GM21619 (cell line): Measurements from ENCODE around the gene LIFR.
"Not testable (repeated sequence)": the region's sequence is repeated elsewhere in the genome, so short reads cannot be mapped to it uniquely, and the experiment has no call there.

Experiments used
- ATAC-seq: cut with Tn5 transposase; IDR thresholded peaks from one replicate; pipeline ENCODE4 v1.9.1; 2021; ENCODE audit not compliant: unreplicated experiment

Gene LIFR

DNA sequence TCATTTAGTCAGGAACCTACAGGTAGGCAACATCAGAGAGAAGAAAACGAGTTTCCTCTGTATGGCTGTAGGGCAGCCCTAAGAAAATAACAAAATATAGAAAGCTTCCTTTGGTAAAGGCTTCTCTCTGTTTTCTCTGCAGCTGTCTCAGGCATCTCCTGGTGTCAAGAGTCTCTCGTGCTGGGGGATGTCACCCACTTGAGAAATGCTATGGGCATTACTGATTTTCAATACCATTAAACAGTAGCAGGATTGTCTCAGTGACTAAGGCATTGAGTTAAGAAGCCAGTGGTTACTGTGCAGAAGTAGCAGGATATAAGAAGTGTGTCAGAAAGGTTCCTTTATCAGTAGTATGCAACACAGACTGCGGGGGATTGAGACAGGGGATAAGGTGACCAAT, 32.4 kb downstream of the LIFR start:
- ATAC-seq: no peak

DNA sequence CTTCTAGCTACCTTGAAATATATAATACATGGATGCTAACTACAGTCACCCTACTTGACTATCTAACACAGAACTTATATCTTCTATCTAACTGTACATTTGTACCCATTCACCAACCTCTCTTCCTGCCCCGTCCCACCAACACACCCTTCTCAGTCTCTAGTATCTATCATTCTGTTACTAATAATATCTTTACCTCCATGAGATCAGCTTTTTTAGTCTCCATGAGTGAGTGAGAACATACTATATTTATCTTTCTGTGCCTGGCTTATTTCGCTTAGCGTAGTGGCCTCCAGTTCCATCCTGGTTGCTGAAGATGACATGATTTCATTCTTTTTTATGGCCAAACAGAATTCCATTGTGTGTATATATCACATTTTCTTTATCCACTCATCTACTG, 37.0 kb downstream of the LIFR start:
- no peak for ATAC-seq

DNA sequence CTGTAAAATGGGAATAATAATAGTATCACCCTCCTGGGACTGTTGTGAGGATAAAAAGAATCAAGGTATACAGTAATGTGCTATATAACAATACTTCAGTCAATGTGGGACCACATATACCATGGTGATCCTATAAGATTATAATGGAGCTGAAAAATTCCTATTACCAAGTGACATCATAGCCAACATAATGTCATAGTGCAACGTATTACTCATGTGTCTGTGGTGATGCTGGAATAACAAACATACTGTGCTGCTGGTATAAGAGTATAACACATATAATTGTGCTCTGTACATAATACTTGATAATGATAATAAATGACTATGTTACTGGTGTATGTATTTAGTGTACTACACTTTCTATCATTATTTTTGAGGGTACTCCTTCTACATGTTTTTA, 38.1 kb downstream of the LIFR start:
- no peak for ATAC-seq

DNA sequence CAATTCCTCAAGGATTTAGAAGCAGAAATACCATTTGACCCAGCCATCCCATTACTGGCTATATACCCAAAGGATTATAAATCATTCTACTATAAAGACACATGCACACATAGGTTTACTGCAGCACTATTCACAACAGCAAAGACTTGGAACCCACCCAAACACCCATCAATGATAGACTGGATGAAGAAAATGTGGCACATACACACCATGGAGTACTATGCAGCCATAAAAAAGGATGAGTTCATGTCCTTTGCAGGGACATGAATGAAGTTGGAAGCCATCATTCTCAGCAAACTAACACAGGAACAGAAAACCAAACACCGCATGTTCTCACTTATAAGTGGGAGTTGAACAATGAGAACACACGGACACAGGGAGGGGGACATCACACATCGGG, 39.8 kb downstream of the LIFR start:
- not testable (repeated sequence) for ATAC-seq

DNA sequence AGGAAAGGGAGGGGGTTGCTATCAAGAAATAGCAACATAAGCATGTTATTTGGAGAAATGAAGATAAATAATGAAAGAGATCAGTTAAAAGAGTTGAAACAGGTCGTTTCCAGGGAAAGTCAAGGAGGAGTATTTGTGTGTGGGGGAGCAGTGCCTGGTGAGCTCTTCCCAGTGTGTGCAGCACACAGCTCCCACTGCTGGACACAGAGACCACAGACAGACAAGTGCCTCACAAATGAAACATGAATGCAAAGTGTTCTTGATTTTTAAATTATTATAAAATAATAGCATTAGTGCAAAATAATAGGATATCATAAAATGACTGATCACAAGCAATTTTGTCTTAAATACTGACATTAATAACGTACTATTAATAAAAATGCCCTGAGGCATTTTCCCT, 40.8 kb downstream of the LIFR start:
- no peak for ATAC-seq

DNA sequence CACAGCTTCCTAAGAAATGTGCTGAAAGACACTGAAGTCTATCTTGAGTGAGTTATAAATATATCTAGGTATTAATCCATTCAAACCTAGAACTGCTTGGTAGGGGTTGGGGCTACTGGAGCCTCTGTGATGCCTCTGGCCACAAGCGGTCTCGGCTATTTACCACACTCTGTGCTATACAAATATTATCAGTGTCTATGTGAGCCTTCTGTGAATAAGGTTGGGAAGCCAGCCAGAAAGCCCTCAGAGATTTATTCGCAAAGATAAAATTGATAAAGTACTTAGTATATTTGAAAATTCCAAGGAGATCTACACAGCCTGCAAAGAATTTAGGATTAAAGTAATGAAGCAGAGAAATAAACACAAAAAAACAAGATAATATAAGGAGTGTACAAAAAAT, 41.4 kb downstream of the LIFR start:
- no peak for ATAC-seq

DNA sequence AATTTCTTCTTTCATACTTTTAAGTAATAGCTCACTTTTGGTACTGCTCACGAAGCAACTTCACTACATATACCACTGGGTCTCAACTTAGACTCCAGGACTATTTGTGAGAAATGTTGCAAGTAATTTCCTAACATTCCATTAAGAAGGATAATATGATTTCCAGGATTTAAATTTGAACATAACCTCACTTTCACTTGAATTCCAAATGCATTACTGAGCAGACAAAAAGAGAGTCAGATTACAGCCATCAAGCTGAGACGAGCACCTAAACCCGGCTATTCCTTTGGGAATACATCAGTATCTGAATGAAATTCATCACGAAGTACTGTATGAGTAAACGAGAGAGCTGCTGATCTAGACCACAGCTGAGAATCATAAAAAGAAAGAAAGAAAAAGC, 47.3 kb downstream of the LIFR start:
- no peak for ATAC-seq

DNA sequence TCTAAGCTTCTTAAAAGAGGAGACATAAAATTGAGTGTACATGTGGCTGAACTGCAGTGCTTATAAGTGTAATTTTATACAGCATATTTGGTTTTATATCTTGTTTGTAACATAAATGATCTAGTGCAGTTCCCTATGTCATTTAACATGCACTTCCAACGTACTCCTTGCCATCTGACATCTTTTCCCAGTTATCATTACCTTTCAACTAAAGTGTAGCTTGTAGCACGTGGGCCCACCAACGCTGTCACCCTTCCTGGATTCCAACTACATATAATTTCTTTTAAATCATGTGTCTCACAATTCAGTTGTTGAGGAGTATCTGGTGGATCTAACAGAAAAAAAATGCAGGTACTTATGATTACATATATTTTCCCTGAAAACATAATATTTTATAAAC, 50.1 kb downstream of the LIFR start:
- no peak for ATAC-seq

DNA sequence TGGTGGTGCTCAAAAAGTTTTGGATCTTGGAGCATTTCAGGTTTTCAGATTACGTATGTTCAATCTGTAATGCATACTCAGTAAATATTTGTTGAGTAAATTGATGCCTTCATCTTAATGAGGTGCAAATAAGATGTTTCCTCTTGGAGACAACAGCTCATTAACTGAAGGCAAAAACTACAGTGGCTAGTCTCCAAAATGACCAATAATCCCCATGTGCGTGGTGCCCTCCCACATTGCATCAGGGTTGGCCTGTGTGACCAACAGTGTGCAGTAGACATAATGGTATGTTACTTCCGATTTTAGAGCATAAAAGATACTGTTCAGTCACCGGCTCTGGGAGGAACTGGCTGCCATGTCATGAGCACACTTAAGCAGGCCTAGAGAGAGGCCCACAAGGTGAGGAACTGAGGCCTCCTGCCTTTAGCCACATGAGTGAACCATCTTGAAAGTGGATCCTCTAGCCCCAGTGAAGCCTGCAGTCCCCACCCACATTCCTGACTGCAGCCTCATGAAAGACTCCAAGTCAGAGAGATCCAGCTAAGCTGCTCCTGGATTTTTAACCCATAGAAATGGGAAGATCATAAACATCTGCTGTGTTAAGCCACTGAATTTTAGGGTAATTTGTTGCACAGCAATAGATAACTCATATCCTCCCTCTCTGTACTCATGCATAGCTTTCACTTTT, 55.7 kb downstream of the LIFR start:
- ATAC-seq: no peak

DNA sequence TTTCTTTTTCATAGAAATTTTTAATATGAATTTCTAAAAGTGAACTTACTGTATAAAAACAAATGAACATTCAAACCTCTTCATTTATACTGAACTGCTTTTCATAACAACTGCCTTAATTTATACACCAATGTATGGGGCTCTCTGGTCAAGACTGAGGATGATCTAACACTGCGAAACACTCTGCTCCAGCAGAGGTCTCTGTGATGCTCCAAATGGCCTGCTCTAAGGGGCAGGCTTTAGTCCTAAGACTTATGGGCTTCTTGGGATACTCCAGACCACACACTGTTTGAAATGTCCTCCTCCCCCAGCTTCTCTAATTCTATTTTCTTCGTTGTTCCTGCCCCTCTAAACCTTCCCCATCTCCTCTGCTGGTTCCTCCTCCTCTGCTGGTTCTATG, 58.5 kb downstream of the LIFR start:
- ATAC-seq: no peak

DNA sequence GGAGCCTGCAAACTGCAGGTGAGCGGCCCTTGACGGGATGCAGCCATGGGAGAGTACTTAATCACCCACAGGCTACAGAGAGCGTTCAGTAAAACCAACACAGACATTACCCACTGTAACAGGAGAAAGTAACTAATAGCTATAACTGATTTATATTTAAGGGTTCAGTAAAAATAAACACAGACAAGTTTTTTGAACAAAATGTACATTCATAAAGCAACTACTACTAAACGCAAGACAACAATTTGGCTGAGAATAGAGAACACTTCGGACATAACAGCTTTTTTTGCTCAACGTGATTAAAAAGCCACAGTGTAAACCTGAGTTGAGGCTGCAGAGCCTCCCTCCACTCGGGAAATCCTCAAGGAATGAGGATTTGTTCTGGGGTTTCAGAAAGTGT, 61.7 kb downstream of the LIFR start:
- ATAC-seq: no peak

DNA sequence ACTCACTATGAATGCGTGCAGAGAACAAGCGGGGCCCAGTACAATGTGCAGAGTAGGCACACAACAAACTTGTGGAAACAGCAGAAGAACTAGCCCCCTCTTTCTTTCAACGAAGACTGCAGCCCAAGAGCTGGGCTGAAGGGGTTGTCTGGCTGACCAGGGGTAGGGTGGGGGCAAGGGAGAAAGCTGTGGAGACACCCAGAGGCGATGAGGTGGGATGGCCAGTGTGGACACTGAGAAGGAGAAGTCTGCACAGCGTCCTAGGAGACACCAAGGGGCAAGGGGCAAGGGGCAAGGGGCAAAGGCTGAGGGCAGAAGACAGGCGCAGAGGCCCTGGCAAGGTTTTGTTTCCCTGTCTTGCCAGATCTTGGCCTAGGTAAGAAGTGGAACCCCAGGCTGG, 62.3 kb downstream of the LIFR start:
- no peak for ATAC-seq

DNA sequence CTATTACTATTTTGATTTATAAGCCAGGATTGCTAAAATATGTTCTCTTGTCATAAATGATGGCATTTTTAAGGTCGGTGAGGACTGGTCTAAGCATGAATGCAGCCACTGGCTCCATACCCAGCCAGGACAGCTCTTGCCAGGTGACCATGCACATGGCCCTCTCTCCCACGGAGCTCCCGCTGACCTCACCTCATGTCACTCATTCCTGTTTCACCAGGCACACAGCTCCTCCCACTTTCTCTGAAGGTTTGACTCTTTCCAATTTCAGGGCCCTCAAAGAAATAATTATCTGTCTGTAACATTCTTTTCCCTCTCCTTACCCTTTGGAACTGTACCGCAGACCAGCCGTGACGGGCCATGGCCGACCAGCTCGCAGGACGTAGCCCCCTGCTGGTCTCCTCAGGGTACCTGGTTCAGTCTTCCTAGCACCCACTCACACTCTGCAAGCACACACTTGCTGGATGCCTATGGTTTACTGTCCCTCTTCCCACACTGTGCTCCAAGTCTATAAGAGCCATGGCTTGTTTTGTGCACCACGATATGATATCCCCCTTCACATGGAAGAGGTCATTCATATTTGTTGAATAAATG, 72.5 kb downstream of the LIFR start:
- ATAC-seq: no peak

DNA sequence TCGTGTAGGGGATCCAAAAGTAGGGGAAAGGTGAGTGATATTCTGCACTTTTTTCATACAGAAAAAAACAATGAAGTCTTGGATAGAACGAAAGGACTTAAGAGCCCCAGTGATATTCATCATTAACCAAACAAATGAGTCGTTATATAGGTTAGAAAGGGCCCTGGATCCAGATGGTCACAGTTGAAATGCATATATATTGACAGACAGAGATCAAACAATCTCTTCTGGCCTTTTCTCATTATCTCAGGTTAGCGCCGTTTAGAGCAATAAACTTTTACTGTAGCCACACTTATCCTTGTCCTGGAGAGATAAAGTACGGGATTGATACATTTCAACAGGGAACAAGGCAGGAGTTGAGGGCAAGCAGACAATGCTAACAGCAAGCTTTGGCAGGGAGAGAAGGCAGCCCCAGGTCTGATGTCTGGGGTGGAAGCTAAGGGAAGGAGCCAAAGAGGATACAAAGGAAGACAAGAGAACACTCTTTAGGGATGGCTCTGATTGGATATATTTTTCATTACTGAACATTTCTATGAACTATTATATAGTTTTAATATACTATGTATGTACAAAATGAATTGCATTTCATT, 77.0 kb downstream of the LIFR start:
- no peak for ATAC-seq

DNA sequence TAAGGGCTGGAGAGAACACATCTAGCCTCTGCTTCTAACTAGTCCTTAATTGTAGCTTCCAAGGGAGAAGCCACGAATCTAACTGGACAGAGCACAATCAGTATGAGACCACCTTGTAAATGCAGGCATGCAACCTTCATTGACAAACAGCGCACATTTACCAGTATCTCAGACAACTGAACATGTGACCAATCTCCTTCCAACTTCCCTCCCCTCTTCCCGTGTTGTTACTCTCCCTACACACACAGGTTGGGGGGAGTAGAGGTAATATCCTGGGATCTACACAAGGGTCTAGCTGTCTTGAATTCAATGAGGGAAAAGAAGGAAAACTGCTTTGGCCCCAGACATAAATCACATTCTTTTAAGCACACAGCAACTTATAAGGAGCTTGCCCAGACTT, 77.6 kb downstream of the LIFR start:
- ATAC-seq: no peak

DNA sequence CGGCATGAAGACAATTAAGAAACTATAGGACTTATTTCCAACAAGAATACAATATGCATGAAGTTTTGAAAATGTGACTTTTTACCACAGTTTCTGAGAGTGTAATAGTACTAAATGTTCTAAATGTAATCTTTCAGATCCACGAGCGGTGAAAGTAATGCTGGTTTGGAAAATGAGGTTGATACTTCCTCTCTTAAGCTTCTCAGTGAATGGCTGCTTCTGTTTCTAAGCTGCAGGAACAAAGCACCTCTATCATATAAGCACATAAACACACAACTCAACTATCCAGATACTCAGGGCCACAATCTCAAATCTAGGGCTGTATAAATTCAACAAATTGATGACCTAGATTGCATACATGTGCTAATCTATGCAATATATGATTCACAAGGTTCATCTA, 78.3 kb downstream of the LIFR start:
- no peak for ATAC-seq

DNA sequence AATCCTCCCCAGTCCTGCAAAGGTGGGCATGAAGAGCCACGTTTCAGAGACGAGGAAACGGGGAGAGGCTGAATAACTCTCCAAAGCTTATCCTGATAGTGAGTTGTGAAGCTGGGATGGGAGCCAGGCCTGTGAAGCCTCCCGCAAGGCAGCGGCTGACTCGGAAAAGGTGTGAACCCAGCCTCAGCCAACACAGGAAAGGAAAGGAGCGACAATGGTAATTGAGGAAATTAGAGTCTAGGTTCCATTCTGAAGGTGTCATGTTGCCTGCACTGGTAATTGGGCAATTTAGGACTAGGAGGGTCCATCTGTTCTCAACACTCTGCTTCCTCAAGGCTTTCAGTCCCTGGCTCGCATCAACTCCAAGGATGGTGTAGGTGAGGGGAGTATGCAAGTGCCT, 83.4 kb downstream of the LIFR start:
- ATAC-seq: no peak

DNA sequence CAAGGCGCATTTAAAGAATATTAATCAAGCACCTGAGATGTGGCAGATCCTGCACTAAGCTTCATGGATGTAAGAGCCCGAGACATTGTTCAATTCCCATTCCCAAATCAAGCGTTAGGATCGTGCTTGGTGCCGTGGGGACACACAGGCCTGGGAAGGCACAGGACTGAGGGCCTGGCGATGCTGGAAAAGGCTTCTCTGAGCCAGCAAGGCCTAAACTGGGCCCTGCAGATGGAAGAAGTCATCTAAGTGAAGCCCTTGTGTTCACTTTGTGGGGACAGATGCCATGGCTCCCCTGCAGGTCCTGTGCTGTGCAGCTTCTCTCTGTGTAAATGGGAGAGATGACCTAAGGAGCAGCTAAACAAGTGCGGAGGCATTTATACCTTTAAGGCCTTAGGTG, 83.9 kb downstream of the LIFR start:
- no peak for ATAC-seq

DNA sequence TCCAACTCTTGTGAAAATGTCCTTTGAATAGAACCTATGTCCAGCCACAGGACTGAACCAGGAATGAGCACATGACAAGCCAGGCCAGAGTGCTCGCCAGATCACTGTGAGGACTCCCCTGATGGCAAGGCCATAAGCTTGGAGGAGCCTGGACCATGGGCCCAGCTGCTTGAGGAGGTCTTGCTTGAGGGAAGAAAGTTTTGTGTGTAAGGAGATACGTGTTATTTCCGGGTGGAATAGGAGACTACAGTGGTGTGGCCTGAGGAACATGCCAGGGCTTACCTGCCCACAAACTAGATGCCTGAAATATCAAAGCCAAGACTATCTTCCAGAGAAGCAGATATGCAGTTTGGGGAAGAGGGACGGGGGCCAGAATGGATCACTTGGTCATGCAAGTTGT, 84.7 kb downstream of the LIFR start:
- ATAC-seq: no peak

DNA sequence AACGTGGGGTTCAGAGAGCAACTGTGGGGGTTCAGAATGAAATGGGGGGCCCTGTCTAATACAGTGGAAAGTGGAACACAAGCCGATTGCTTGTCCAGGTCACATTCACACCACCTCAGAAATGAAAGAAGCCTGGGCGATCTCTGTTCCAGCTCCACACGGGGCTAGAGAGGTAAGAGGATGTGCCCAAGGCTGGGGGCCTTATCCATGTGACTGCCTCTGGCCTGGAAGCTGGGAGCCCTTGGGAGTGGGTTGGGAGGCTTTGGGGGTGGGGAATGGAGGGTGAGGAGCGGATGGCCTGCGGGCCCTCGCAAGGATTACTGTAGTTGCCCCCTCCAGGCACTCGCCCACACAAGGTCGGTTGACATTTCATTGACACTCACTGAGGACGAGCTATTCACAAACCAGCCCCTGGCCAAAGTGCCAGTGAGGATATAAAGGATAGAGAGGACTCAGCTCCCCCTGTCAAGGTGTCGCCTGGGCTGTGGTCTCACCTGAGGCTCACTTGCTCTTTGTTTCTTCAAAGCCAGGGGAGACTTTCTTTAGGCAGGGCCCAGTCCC, 86.7 kb downstream of the LIFR start:
- ATAC-seq: no peak

DNA sequence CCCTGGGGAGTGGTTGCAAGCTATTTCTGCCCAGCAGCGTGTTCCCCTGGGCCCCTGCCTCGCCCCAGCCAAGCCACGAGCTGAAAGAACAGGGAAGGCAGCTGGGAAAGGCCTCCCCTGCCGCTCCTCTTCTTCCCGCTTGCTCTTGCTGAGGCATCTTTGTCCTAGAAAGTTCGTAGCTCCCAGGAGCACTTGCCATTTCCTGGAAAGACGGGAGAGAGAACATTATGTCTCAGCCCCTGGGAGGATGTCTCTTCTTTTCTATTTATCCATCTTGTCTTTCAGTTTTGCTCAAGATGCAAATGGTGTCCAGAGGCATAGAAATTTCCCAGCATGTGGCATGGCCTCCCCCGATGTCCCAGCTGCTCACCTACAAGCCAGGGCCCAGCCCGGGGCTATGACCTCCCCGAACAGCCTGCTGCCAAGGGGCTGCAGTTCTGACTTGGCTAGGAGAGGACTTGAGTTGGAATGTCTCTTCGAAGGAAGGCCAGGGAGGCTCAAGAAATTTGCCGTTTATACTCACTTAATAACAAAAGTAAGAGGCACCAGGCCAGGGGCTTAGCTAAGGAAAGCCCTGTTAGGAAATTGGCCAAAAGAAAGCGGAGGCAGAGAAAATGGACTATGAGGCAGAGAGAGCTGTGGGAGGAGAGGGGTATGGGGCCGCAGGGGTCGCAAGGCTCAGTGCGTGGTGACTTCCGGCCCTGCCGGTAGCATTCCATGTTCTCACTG, 87.3 kb downstream of the LIFR start:
- no peak for ATAC-seq

DNA sequence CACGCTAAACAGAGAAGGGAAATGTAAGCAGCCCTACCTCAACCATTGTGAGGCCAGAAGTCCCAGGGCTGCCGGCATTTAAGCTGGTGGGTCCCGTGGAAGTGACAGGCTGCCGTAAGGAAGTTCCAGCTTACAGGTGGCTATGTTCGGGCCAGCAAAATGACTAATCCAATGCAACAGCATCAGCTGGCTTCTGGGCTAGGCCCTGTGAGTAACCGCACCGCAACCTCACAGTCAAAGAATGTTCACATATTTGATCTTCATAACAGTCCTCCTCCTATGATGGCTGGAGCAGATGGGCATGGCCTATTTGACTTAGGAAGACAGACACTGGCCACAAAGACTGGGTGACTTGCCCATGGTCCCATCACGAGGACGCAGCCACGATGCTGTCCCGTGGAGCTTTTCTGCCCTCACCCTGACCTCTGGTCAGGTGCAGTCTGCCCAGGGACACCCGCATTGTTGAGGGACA, 88.2 kb downstream of the LIFR start:
- ATAC-seq: no peak
